ENCODE measurements around the gene DDX25. TPM values are rescaled to one million over a fixed set of nuclear protein-coding genes. Genes with fewer than 3 reads are reported as not detected.

DDX25 gene
- total RNA-seq, 2 donors from 2014 or later = 9.5 TPM; not detected in 1

DNA sequence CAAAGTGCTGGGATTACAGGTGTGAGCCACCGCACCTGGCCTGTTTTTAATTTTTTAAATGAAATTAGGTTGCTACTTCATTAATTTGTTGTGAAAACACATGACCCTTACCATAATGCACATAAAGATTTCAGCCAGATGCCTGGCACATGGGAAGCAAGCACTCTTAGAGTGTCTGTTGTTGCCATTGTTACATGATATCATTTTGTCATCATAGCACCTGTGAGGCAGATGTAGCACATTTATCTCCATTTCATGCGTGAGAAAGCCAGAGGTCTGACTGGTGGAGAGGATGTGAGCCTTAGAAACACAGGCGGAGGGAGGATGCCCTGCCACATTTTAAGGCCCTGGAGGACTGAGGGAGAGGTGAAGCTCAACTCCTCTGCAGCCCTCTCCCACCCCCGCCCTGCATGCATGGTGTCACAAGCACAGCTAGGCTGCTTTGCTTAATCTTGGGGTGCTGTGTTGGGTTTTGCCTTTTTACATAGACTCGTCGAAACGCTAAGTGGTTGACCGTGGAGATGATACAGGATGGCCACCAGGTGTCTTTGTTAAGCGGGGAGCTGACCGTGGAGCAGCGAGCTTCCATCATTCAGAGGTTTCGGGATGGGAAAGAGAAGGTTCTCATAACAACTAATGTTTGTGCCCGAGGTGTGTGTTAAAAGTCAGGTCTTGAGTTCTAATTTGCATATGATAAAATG is 14.0 kb downstream of the DDX25 start:
- Histone ChIP-seq H3K27me3 (replicated peaks; ENCODE audit: insufficient read depth) (no peaks in the 10 kb centered on the region), H3K9me3 (no peaks in the 10 kb centered on the region), H3K4me1 (replicated peaks) (no peaks in the 10 kb centered on the region), H3K36me3 (no peaks in the 10 kb centered on the region), H3K4me3 (no peak overlapping the region), H3K27ac (no peak overlapping the region)
- WGBS = 85% methylated on average over 13 of the region's 13 CpGs
- no peak for DNase-seq (ENCODE audit: low spot score)
- TF ChIP-seq, protein P1, sequence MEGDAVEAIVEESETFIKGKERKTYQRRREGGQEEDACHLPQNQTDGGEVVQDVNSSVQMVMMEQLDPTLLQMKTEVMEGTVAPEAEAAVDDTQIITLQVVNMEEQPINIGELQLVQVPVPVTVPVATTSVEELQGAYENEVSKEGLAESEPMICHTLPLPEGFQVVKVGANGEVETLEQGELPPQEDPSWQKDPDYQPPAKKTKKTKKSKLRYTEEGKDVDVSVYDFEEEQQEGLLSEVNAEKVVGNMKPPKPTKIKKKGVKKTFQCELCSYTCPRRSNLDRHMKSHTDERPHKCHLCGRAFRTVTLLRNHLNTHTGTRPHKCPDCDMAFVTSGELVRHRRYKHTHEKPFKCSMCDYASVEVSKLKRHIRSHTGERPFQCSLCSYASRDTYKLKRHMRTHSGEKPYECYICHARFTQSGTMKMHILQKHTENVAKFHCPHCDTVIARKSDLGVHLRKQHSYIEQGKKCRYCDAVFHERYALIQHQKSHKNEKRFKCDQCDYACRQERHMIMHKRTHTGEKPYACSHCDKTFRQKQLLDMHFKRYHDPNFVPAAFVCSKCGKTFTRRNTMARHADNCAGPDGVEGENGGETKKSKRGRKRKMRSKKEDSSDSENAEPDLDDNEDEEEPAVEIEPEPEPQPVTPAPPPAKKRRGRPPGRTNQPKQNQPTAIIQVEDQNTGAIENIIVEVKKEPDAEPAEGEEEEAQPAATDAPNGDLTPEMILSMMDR (IDR thresholded peaks at IDR 0.05) = no peak
- TF ChIP-seq POLR2A (IDR thresholded peaks at IDR 0.05) = no peak
- no peak for TF ChIP-seq POLR2AphosphoS5 (IDR thresholded peaks at IDR 0.05)
- intact Hi-C loops (cut with DNase I) = no loop called here

DNA sequence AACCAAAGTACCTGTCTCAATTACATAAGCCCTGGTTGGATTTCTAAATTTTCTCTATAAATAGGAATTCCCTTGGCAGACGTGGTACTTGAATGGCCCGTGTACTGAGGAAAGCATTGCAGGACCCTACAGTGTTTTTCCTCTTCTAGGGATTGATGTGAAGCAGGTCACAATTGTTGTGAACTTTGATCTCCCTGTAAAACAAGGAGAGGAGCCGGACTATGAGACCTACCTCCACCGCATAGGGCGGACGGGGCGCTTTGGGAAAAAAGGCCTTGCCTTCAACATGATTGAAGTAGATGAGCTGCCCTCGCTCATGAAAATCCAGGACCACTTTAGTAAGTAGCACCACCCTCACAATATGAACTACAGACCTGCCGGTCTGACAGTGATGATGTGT is 16.7 kb downstream of the DDX25 start:
- DNase-seq (ENCODE audit: low spot score) = no peak
- 81% methylated on average over 9 of the region's 9 CpGs for WGBS

DNA sequence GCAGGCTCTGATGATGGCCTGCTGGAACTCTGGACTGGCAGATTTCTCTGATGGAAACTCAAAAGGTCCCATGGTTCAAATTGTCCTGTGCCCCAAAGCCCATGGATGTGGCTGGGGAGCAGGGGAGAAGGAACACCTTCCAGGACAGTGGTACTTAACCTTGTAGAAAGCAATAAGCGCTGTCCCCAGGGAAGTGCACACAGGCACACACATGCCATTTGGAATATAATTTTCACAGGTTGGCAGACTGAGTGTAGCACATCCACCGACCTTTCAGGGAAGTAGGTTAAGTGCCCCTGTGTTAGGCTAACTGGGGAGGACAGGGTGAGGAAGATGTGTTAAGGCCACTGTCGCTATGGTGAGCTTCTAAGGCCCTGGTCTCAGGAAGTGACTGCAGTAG is 17.8 kb downstream of the DDX25 start:
- WGBS = 96% methylated on average over 3 of the region's 3 CpGs
- H3K27ac ChIP-seq = no peak overlapping the region
- no peak overlapping the region for H3K4me3 ChIP-seq
- H3K36me3 ChIP-seq = no peaks in the 10 kb centered on the region
- TF ChIP-seq, protein P1 (IDR thresholded peaks at IDR 0.05) = no peak
- TF ChIP-seq POLR2AphosphoS5 (IDR thresholded peaks at IDR 0.05) (no peak), POLR2A (IDR thresholded peaks at IDR 0.05) (no peak)
- intact Hi-C loops (cut with DNase I) = loop anchor here (10.0 kb wide), 1 partner anchor 143 kb away; the partner anchor contains the start of gene CDON
- no peak for DNase-seq (ENCODE audit: low spot score)
- H3K4me1 ChIP-seq (replicated peaks) = no peaks in the 10 kb centered on the region
- H3K27me3 ChIP-seq (replicated peaks; ENCODE audit: insufficient read depth) = no peaks in the 10 kb centered on the region
- H3K9me3 ChIP-seq = no peaks in the 10 kb centered on the region

More for the DNA sequence above, 16.7 kb downstream of the DDX25 start:
- no peaks in the 10 kb centered on the region for H3K36me3 ChIP-seq
- no peaks in the 10 kb centered on the region for H3K4me1 ChIP-seq (replicated peaks)
- no peaks in the 10 kb centered on the region for H3K27me3 ChIP-seq (replicated peaks; ENCODE audit: insufficient read depth)
- intact Hi-C loops (cut with DNase I) = loop anchor here (10.0 kb wide), 1 partner anchor 144 kb away; the partner anchor contains the start of gene CDON
- H3K9me3 ChIP-seq = no peaks in the 10 kb centered on the region
- no peak overlapping the region for H3K27ac ChIP-seq
- TF ChIP-seq POLR2A (IDR thresholded peaks at IDR 0.05) (no peak), POLR2AphosphoS5 (IDR thresholded peaks at IDR 0.05) (no peak)
- TF ChIP-seq, protein P1 (IDR thresholded peaks at IDR 0.05) = no peak
- H3K4me3 ChIP-seq = no peak overlapping the region

DNA sequence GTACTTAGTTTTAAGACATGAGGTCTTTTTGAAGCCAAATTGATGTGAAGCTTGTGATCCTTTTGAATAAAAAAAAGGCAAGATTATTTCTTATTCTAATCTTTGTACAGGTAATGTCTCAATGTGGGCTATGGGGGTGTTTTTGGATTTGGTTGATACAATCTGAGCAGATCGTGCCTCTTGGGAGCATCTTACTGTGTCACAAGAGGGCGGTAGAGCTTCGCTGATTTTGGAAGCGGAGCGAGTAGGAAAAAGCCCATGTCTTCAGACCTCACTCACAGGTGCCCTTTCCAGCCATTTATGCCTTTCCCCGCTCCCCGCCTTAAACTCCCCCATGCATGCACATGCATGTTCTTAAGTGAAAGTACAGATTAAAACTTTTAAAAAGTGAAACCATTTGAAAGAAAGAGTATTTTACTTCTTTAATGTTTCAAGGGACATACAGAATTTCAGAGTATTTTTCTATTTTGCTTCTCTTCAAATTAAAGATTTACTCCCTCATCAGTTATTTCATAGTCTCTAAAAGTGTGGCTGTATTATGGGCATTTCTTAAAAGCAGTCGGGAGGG is 18.8 kb downstream of the DDX25 start:
- H3K27me3 ChIP-seq (replicated peaks; ENCODE audit: insufficient read depth) = no peaks in the 10 kb centered on the region
- TF ChIP-seq POLR2AphosphoS5 (IDR thresholded peaks at IDR 0.05) (peak; percentile 31), POLR2A (IDR thresholded peaks at IDR 0.05) (no peak)
- TF ChIP-seq, protein P1 (IDR thresholded peaks at IDR 0.05) = peak; percentile 58 to 84 (median 72)
- no peaks in the 10 kb centered on the region for H3K9me3 ChIP-seq
- intact Hi-C loops (cut with DNase I) = loop anchor here (1.0 to 10.0 kb wide), 2 partner anchors 142 to 271 kb away; partner anchors contain the start of gene CDON
- no peaks in the 10 kb centered on the region for H3K36me3 ChIP-seq
- peak; percentile 69 for DNase-seq (ENCODE audit: low spot score)
- H3K4me3 ChIP-seq = no peak overlapping the region
- H3K27ac ChIP-seq = no peak overlapping the region
- H3K4me1 ChIP-seq (replicated peaks) = no peaks in the 10 kb centered on the region
- whole genome bisulfite sequencing = 6% methylated on average over 8 of the region's 8 CpGs
